IMR-90 (cell line): ENCODE measurements around the gene TMPRSS11E. TPM values are rescaled to one million over a fixed set of nuclear protein-coding genes. Genes with fewer than 3 reads are reported as not detected.

Experiments used
- ATAC-seq: fragments of 200-7000 bp; cut with Tn5 transposase; 2 replicates; pipeline ENCODE4 v1.9.1; 2020; ENCODE audit warnings: low read depth, mild to moderate bottlenecking, moderate library complexity
- BruUV-seq: library from RNA; stranded (reverse); fragments of 400-500 nt; replicated peaks from 2 replicates; lab custom pipeline; 2021; lab: Mats Ljungman, UMichigan
- CTCF ChIA-PET: fragments of 300-600 bp; formaldehyde crosslinking; extraction: SDS; loops from one replicate; lab custom pipeline; 2021; ENCODE audit warnings: antibody characterized with exemption; lab: Yijun Ruan, JAX
- POLR2A ChIA-PET: fragments of 300-600 bp; sonication (Branson Sonifier 250); formaldehyde crosslinking; loops from one replicate; lab custom pipeline; 2022; ENCODE audit warnings: antibody characterized with exemption; ENCODE audit not compliant: unreplicated experiment; lab: Charles Lee
- DNase-seq: peaks from one replicate; pipeline ENCODE4 v3.0.0; 2013
- H2AFZ ChIP-seq: replicated peaks from 2 replicates; pipeline ENCODE3; 2013; ENCODE audit warnings: low read length, mild to moderate bottlenecking; ENCODE audit not compliant: poor library complexity
- H2AK5ac ChIP-seq: 2 replicates; pipeline ENCODE4 v1.6.1; 2013; ENCODE audit warnings: low read depth, low read length, inconsistent platforms
- H2AK9ac ChIP-seq: replicated peaks from 2 replicates; pipeline ENCODE3; 2013; ENCODE audit warnings: mild to moderate bottlenecking, low read depth, low read length, moderate library complexity; ENCODE audit not compliant: poor library complexity
- H2BK120ac ChIP-seq: 2 replicates; pipeline ENCODE4 v1.6.1; 2013; ENCODE audit warnings: low read depth, low read length, inconsistent platforms
- H2BK15ac ChIP-seq: 3 replicates; pipeline ENCODE4 v1.6.1; 2013; ENCODE audit warnings: low read depth, low read length, inconsistent platforms
- H2BK20ac ChIP-seq: 2 replicates; pipeline ENCODE4 v1.6.1; 2013; ENCODE audit warnings: low read depth, mild to moderate bottlenecking, inconsistent platforms, low read length, moderate library complexity
- H2BK5ac ChIP-seq: 2 replicates; pipeline ENCODE4 v1.6.1; 2013; ENCODE audit warnings: mild to moderate bottlenecking, low read depth, low read length, inconsistent platforms; ENCODE audit not compliant: poor library complexity, severe bottlenecking
- H3K14ac ChIP-seq: replicated peaks from 2 replicates; pipeline ENCODE4 v1.6.1; 2013; ENCODE audit warnings: low read depth, low read length, inconsistent platforms
- H3K18ac ChIP-seq: 2 replicates; pipeline ENCODE4 v1.6.1; 2013; ENCODE audit warnings: low read depth, low read length, control low read depth
- H3K23ac ChIP-seq: 2 replicates; pipeline ENCODE4 v1.6.1; 2013; ENCODE audit warnings: low read depth, low read length, inconsistent platforms
- H3K27ac ChIP-seq: 2 replicates; pipeline ENCODE4 v1.5.1; 2013; ENCODE audit warnings: mild to moderate bottlenecking, control low read depth, low read length; ENCODE audit not compliant: insufficient read depth
- H3K27me3 ChIP-seq: 2 replicates; pipeline ENCODE4 v1.6.1; 2013; ENCODE audit warnings: low read length; ENCODE audit not compliant: control insufficient read depth, insufficient read depth
- H3K36me3 ChIP-seq: 2 replicates; pipeline ENCODE4 v1.6.1; 2013; ENCODE audit warnings: low read length, mixed read lengths; ENCODE audit not compliant: control insufficient read depth, insufficient read depth
- H3K4ac ChIP-seq: 2 replicates; pipeline ENCODE4 v1.6.1; 2013; ENCODE audit warnings: low read depth, low read length, inconsistent platforms
- H3K4me1 ChIP-seq: 2 replicates; pipeline ENCODE4 v1.6.1; 2013; ENCODE audit warnings: low read length, mixed read lengths; ENCODE audit not compliant: control insufficient read depth, insufficient read depth
- H3K4me2 ChIP-seq: 2 replicates; pipeline ENCODE4 v1.6.1; 2013; ENCODE audit warnings: low read depth, mild to moderate bottlenecking, control low read depth, low read length, moderate library complexity
- H3K4me3 ChIP-seq: 2 replicates; pipeline ENCODE4 v1.5.1; 2013; ENCODE audit warnings: low read depth, mild to moderate bottlenecking, control low read depth, low read length, moderate library complexity; ENCODE audit not compliant: insufficient read depth
- H3K56ac ChIP-seq: 2 replicates; pipeline ENCODE4 v1.6.1; 2013; ENCODE audit warnings: low read length, inconsistent platforms; ENCODE audit not compliant: insufficient read depth; ENCODE audit errors: extremely low read depth
- H3K79me1 ChIP-seq, 2 experiments: 2 replicates each; pipeline ENCODE4 v1.6.1; 2013; ENCODE audit warnings: low read length in 2 of 2, inconsistent platforms in 1 of 2, low read depth in 1 of 2
- H3K9ac ChIP-seq: 2 replicates; pipeline ENCODE4 v1.6.1; 2013; ENCODE audit warnings: low read depth, low read length, control low read depth
- H3K9me1 ChIP-seq: 2 replicates; pipeline ENCODE4 v1.6.1; 2013; ENCODE audit warnings: low read length, inconsistent platforms; ENCODE audit not compliant: insufficient read depth
- H3K9me3 ChIP-seq: 2 replicates; pipeline ENCODE4 v1.6.1; 2013; ENCODE audit warnings: low read length; ENCODE audit not compliant: control insufficient read depth, insufficient read depth
- H4K20me1 ChIP-seq: 2 replicates; pipeline ENCODE4 v1.6.1; 2013; ENCODE audit warnings: low read length, inconsistent platforms; ENCODE audit not compliant: insufficient read depth
- H4K5ac ChIP-seq: 2 replicates; pipeline ENCODE4 v1.6.1; 2013; ENCODE audit warnings: mild to moderate bottlenecking, low read depth, low read length, control low read depth
- H4K8ac ChIP-seq, 2 experiments: 2 replicates each; pipeline ENCODE4 v1.6.1; 2013; ENCODE audit warnings: low read depth in 2 of 2, low read length in 2 of 2, control low read depth in 1 of 2, inconsistent platforms in 1 of 2
- H4K91ac ChIP-seq: 2 replicates; pipeline ENCODE4 v1.6.1; 2013; ENCODE audit warnings: low read depth, low read length, inconsistent platforms; ENCODE audit not compliant: insufficient read depth
- BHLHE40 ChIP-seq: fragments of 150-350 bp; IDR thresholded peaks from 2 replicates; pipeline ENCODE4 v1.6.1; 2016; ENCODE audit warnings: mild to moderate bottlenecking, low read depth, low read length
- CEBPB ChIP-seq: IDR thresholded peaks from 2 replicates; pipeline ENCODE4 v1.6.1; 2012; ENCODE audit warnings: low read depth, low read length, improper control_type of control experiment
- CHD1 ChIP-seq: IDR thresholded peaks from 2 replicates; pipeline ENCODE4 v1.6.1; 2012; ENCODE audit warnings: low read depth, low read length, improper control_type of control experiment
- CTCF ChIP-seq: conservative IDR thresholded peaks from 2 replicates; pipeline ENCODE4 v1.5.1; 2012; ENCODE audit warnings: mild to moderate bottlenecking, low read depth, low read length, improper control_type of control experiment
- ELK1 ChIP-seq: fragments of 150-350 bp; IDR thresholded peaks from 2 replicates; pipeline ENCODE4 v1.6.1; 2016; ENCODE audit warnings: low read depth, mild to moderate bottlenecking, low read length, moderate library complexity, borderline replicate concordance
- FOS ChIP-seq: fragments of 150-350 bp; IDR thresholded peaks from 2 replicates; pipeline ENCODE4 v1.6.1; 2016; ENCODE audit warnings: low read depth, low read length
- MAFK ChIP-seq: IDR thresholded peaks from 2 replicates; pipeline ENCODE4 v1.6.1; 2012; ENCODE audit warnings: low read depth, low read length, improper control_type of control experiment
- MAZ ChIP-seq: IDR thresholded peaks from 2 replicates; pipeline ENCODE4 v1.6.1; 2012; ENCODE audit warnings: low read depth, mild to moderate bottlenecking, low read length, improper control_type of control experiment, moderate library complexity, borderline replicate concordance
- MXI1 ChIP-seq: IDR thresholded peaks from 2 replicates; pipeline ENCODE4 v1.6.1; 2012; ENCODE audit warnings: low read depth, mild to moderate bottlenecking, low read length, moderate library complexity, borderline replicate concordance
- NFE2L2 ChIP-seq: fragments of 150-350 bp; IDR thresholded peaks from 2 replicates; pipeline ENCODE4 v1.6.1; 2016; ENCODE audit warnings: low read depth, mild to moderate bottlenecking, low read length
- POLR2A ChIP-seq: IDR thresholded peaks from 2 replicates; pipeline ENCODE4 v1.6.1; 2012; ENCODE audit warnings: mild to moderate bottlenecking, low read depth, low read length
- RAD21 ChIP-seq: IDR thresholded peaks from 2 replicates; pipeline ENCODE4 v1.6.1; 2012; ENCODE audit warnings: low read length, improper control_type of control experiment
- RCOR1 ChIP-seq: IDR thresholded peaks from 2 replicates; pipeline ENCODE4 v1.6.1; 2012; ENCODE audit warnings: mild to moderate bottlenecking, low read length, improper control_type of control experiment; ENCODE audit not compliant: insufficient replicate concordance
- RFX5 ChIP-seq: IDR thresholded peaks from 2 replicates; pipeline ENCODE4 v1.8.0; 2012; ENCODE audit warnings: low read depth, mild to moderate bottlenecking, low read length, moderate library complexity
- SMC3 ChIP-seq: fragments of 150-350 bp; IDR thresholded peaks from 2 replicates; pipeline ENCODE4 v1.6.1; 2016; ENCODE audit warnings: low read depth, mild to moderate bottlenecking, antibody characterized with exemption, low read length, moderate library complexity
- USF2 ChIP-seq: fragments of 150-350 bp; IDR thresholded peaks from 2 replicates; pipeline ENCODE4 v1.6.1; 2017; ENCODE audit warnings: mild to moderate bottlenecking, antibody characterized with exemption, low read length, low read depth
- WGBS, 2 experiments: methylation state at CpG; one replicate each; pipeline versions ENCODE4 v1.1.5 to v1.1.7; 2013; ENCODE audit warnings: missing lambda C conversion rate in 2 of 2; ENCODE audit not compliant: insufficient read length in 1 of 2; ENCODE audit errors: extremely low coverage in 2 of 2; 5-methylcytosine and 5-hydroxymethylcytosine counted together
- dilution Hi-C: fragments of 300-500 bp; cut with HindIII; formaldehyde crosslinking; loops from one replicate; pipeline ENCODE4 v1.14.3; 2018; ENCODE audit warnings: low sequenced_read_pairs; ENCODE audit not compliant: unreplicated experiment
- in situ Hi-C: fragments of 300-500 bp; cut with MboI; formaldehyde crosslinking; loops from 3 replicates; pipeline ENCODE4 v1.14.3; 2019; ENCODE audit warnings: low sequenced_read_pairs, inconsistent platforms, mixed read lengths
- intact Hi-C: fragments of 100-400 bp; cut with micrococcal nuclease; formaldehyde crosslinking; loops from 2 replicates; pipeline ENCODE4 v1.10.0; 2022
- polyA plus RNA-seq, 3 experiments: library from polyadenylated mRNA; depleted of rRNA; stranded (reverse); fragments of >200 nt; gene quantifications; 2 replicates each; pipeline ENCODE4 v1.2.3, GENCODE V29; 2012; ENCODE audit warnings: low replicate concordance in 1 of 3
- total RNA-seq: library from RNA; depleted of rRNA; stranded (reverse); fragments of >200 nt; gene quantifications from 2 replicates; pipeline ENCODE4 v1.2.3, GENCODE V29; 2012

The TMPRSS11E gene
- total and polyA plus RNA-seq, 2 of the 4 experiments (the other 2 are of a cell fraction) = not detected

GRCh38 chr4:68465058-68465457 lies 17.8 kb downstream of the TMPRSS11E start:
- Histone ChIP-seq H4K20me1 (no peaks in the 10 kb centered on the region), H2BK15ac (0 out of 3 replicates have a peak overlapping the region, but pooled peaks have one; percentile 22), H3K14ac (0 out of 2 replicates have a peak overlapping the region, but pooled peaks have one; percentile 39), H3K4me3 (no peak overlapping the region), H4K5ac (no peak overlapping the region), H3K18ac (no peak overlapping the region), H4K8ac (no peak overlapping the region), H3K27ac (no peak overlapping the region), H2BK5ac (no peak overlapping the region), H3K9me3 (no peaks in the 10 kb centered on the region), H3K4me1 (peaks cover 4% of the 10 kb centered on the region; the same call in 1 of the 2 replicates), H3K79me1 (no peaks in the 10 kb centered on the region), H2BK20ac (0 out of 2 replicates have a peak overlapping the region, but pooled peaks have one; percentile 44), H3K4ac (peak overlapping the region; percentile 40; the same call in 1 of the 2 replicates), H2BK120ac (peak overlapping the region; percentile 64; the same call in 1 of the 2 replicates), H2AK9ac (no peak overlapping the region), H2AFZ (no peak overlapping the region), H2AK5ac (no peak overlapping the region), H4K91ac (no peak overlapping the region; the same call in 1 of the 2 replicates), H3K27me3 (no peaks in the 10 kb centered on the region), H3K4me2 (no peak overlapping the region), H3K9ac (no peak overlapping the region), H3K9me1 (no peaks in the 10 kb centered on the region), H3K36me3 (no peaks in the 10 kb centered on the region), H3K23ac (no peak overlapping the region), H3K56ac (no peak overlapping the region)
- intact Hi-C loops (no loop called here), in situ Hi-C loops (no loop called here), dilution Hi-C loops (no loop called here)
- ChIA-PET POLR2A (no interaction called here), CTCF (no interaction called here)
- no CpG with 5 or more reads among the region's 1 CpG for WGBS, 2 experiments
- ATAC-seq (no peak), DNase-seq (no peak)
- TF ChIP-seq MAFK = no peak
- TF ChIP-seq POLR2A = no peak
- TF ChIP-seq RFX5 = no peak
- TF ChIP-seq RCOR1 = no peak
- TF ChIP-seq CEBPB = no peak
- TF ChIP-seq RAD21 = no peak
- TF ChIP-seq CHD1 = no peak
- TF ChIP-seq MXI1 = no peak
- no peak for TF ChIP-seq MAZ
- TF ChIP-seq NFE2L2 = no peak
- TF ChIP-seq FOS = no peak
- no peak for TF ChIP-seq USF2
- no peak for TF ChIP-seq BHLHE40
- TF ChIP-seq CTCF = no peak
- TF ChIP-seq SMC3 = no peak
- TF ChIP-seq ELK1 = no peak
- no TSS peak for BruUV-seq
